T-helper 17 cell (primary cell): ENCODE data around the gene UIMC1. TPM values are rescaled to one million over a fixed set of nuclear protein-coding genes. Genes with fewer than 3 reads are reported as not detected.
A peak's percentile ranks its signal among the peaks of the same experiment; 100 is the strongest.
"Not testable (repeated sequence)": the region's sequence is repeated elsewhere in the genome, so short reads cannot be mapped to it uniquely, and the experiment has no call there.

Experiments
- ATAC-seq: fragments of 150-1000 bp; cut with Tn5 transposase; 2 replicates; pipeline ENCODE4 v1.10.0; 2021; ENCODE audit warnings: mild to moderate bottlenecking, moderate library complexity
- DNase-seq, 3 donors: peaks; one replicate each; pipeline versions ENCODE4 v3.0.0 to v3.0.0-alpha.2; 2020 to 2021
- H3K9me3 ChIP-seq: one replicate; pipeline ENCODE4 v1.7.0; 2013; ENCODE audit warnings: low read length, mild to moderate bottlenecking; ENCODE audit not compliant: control insufficient read depth, poor library complexity, severe bottlenecking
- H3K27ac Mint-ChIP-seq: one replicate; pipeline ENCODE4 v1.8.0; 2022; ENCODE audit warnings: mild to moderate bottlenecking, moderate library complexity, mixed read lengths
- H3K27me3 Mint-ChIP-seq: one replicate; pipeline ENCODE4 v1.8.0; 2022; ENCODE audit warnings: mixed read lengths
- H3K36me3 Mint-ChIP-seq: one replicate; pipeline ENCODE4 v1.8.0; 2022; ENCODE audit warnings: low read depth, mixed read lengths
- H3K4me1 Mint-ChIP-seq: one replicate; pipeline ENCODE4 v1.8.0; 2022; ENCODE audit warnings: mild to moderate bottlenecking, mixed read lengths
- H3K4me3 Mint-ChIP-seq: one replicate; pipeline ENCODE4 v1.8.0; 2022; ENCODE audit warnings: mild to moderate bottlenecking, moderate library complexity, mixed read lengths
- total RNA-seq, 4 donors: library from RNA in 2 of 4; stranded (reverse) in 2 of 4; gene quantifications; one replicate each; pipeline ENCODE4 v1.2.3 and lab custom pipeline; 2022 to 2026

UIMC1 gene
- total RNA-seq, 2 donors from 2014 or later, result 57.6 to 65.3 TPM

GRCh38 chr5:176873011-176873410 is 133.6 kb downstream of the UIMC1 start:
- H3K36me3 Mint-ChIP-seq, H3K4me3 Mint-ChIP-seq, H3K9me3 ChIP-seq, DNase-seq, ATAC-seq: not testable (repeated sequence)
- Mint-ChIP-seq H3K4me1 (peaks cover 18% of the 10 kb centered on the region), H3K27me3 (peaks cover 24% of the 10 kb centered on the region), H3K27ac (peak overlapping the region; percentile 5)

GRCh38 chr5:176872586-176872985 is 134.0 kb downstream of the UIMC1 start:
- not testable (repeated sequence) for ATAC-seq, H3K27ac Mint-ChIP-seq, H3K4me3 Mint-ChIP-seq, H3K9me3 ChIP-seq, H3K36me3 Mint-ChIP-seq, DNase-seq
- Mint-ChIP-seq H3K4me1 (peaks cover 18% of the 10 kb centered on the region), H3K27me3 (peaks cover 25% of the 10 kb centered on the region)

GRCh38 chr5:176870644-176871043 is 135.9 kb downstream of the UIMC1 start:
- not testable (repeated sequence) for H3K36me3 Mint-ChIP-seq, ATAC-seq, H3K27ac Mint-ChIP-seq, H3K9me3 ChIP-seq, DNase-seq, H3K4me3 Mint-ChIP-seq
- peaks cover 15% of the 10 kb centered on the region for H3K4me1 Mint-ChIP-seq
- peaks cover 30% of the 10 kb centered on the region for H3K27me3 Mint-ChIP-seq

GRCh38 chr5:176870110-176870591 is 136.4 kb downstream of the UIMC1 start:
- Mint-ChIP-seq H3K4me3 (no peak overlapping the region), H3K4me1 (peaks cover 10% of the 10 kb centered on the region), H3K36me3 (no peaks in the 10 kb centered on the region)

GRCh38 chr5:176869501-176870109 is 137.0 kb downstream of the UIMC1 start:
- Mint-ChIP-seq H3K36me3 (no peaks in the 10 kb centered on the region), H3K27ac (no peak overlapping the region), H3K4me1 (peaks cover 9% of the 10 kb centered on the region), H3K27me3 (peaks cover 26% of the 10 kb centered on the region), H3K4me3 (no peak overlapping the region)
- ATAC-seq (no peak), DNase-seq (no peak)
- no peaks in the 10 kb centered on the region for H3K9me3 ChIP-seq

More at GRCh38 chr5:176870110-176870591, 136.4 kb downstream of the UIMC1 start:
- no peak for ATAC-seq
- no peak for DNase-seq
- no peaks in the 10 kb centered on the region for H3K9me3 ChIP-seq
- no peak overlapping the region for H3K27ac Mint-ChIP-seq
- peaks cover 30% of the 10 kb centered on the region for H3K27me3 Mint-ChIP-seq

GRCh38 chr5:176868731-176869130 is 137.8 kb downstream of the UIMC1 start:
- no peaks in the 10 kb centered on the region for H3K9me3 ChIP-seq
- H3K27ac Mint-ChIP-seq, result no peak overlapping the region
- no peak overlapping the region for H3K4me3 Mint-ChIP-seq
- H3K4me1 Mint-ChIP-seq, result peaks cover 9% of the 10 kb centered on the region
- peaks cover 31% of the 10 kb centered on the region for H3K27me3 Mint-ChIP-seq
- H3K36me3 Mint-ChIP-seq, result no peaks in the 10 kb centered on the region
- DNase-seq (no peak), ATAC-seq (no peak)

GRCh38 chr5:176868126-176868525 is 138.5 kb downstream of the UIMC1 start:
- no peaks in the 10 kb centered on the region for H3K36me3 Mint-ChIP-seq
- H3K4me1 Mint-ChIP-seq, result peaks cover 7% of the 10 kb centered on the region
- no peak overlapping the region for H3K4me3 Mint-ChIP-seq
- ATAC-seq (no peak), DNase-seq (no peak)
- no peaks in the 10 kb centered on the region for H3K9me3 ChIP-seq
- no peak overlapping the region for H3K27ac Mint-ChIP-seq
- H3K27me3 Mint-ChIP-seq, result peaks cover 37% of the 10 kb centered on the region

- Mint-ChIP-seq H3K4me1 (peaks cover 7% of the 10 kb centered on the region), H3K36me3 (no peaks in the 10 kb centered on the region), H3K27me3 (peaks cover 46% of the 10 kb centered on the region), H3K27ac (no peak overlapping the region), H3K4me3 (no peak overlapping the region)
- no peak for DNase-seq
- no peaks in the 10 kb centered on the region for H3K9me3 ChIP-seq
- ATAC-seq, result no peak
Observed at GRCh38 chr5:176866707-176867310, 139.8 kb downstream of the UIMC1 start.

GRCh38 chr5:176865964-176866363 is 140.6 kb downstream of the UIMC1 start:
- ATAC-seq, result no peak
- no peaks in the 10 kb centered on the region for H3K9me3 ChIP-seq
- H3K4me1 Mint-ChIP-seq, result peaks cover 7% of the 10 kb centered on the region
- no peak overlapping the region for H3K4me3 Mint-ChIP-seq
- no peak for DNase-seq
- H3K27ac Mint-ChIP-seq, result no peak overlapping the region
- no peaks in the 10 kb centered on the region for H3K36me3 Mint-ChIP-seq
- H3K27me3 Mint-ChIP-seq, result peaks cover 46% of the 10 kb centered on the region

- DNase-seq, result no peak
- Mint-ChIP-seq H3K27ac (no peak overlapping the region), H3K4me1 (peaks cover 4% of the 10 kb centered on the region), H3K36me3 (no peaks in the 10 kb centered on the region), H3K4me3 (no peak overlapping the region), H3K27me3 (peaks cover 46% of the 10 kb centered on the region)
- no peak for ATAC-seq
- H3K9me3 ChIP-seq, result no peaks in the 10 kb centered on the region
Observed at GRCh38 chr5:176864755-176865154, 141.8 kb downstream of the UIMC1 start.

GRCh38 chr5:176863765-176864098 is 142.8 kb downstream of the UIMC1 start:
- DNase-seq (no peak), ATAC-seq (no peak)
- no peaks in the 10 kb centered on the region for H3K9me3 ChIP-seq
- peaks cover 46% of the 10 kb centered on the region for H3K27me3 Mint-ChIP-seq
- peaks cover 4% of the 10 kb centered on the region for H3K4me1 Mint-ChIP-seq
- H3K36me3 Mint-ChIP-seq, result no peaks in the 10 kb centered on the region
- no peak overlapping the region for H3K4me3 Mint-ChIP-seq
- no peak overlapping the region for H3K27ac Mint-ChIP-seq

GRCh38 chr5:176863041-176863764 is 143.4 kb downstream of the UIMC1 start:
- H3K9me3 ChIP-seq, result no peaks in the 10 kb centered on the region
- H3K4me1 Mint-ChIP-seq, result peaks cover 6% of the 10 kb centered on the region
- no peaks in the 10 kb centered on the region for H3K36me3 Mint-ChIP-seq
- ATAC-seq (no peak), DNase-seq (no peak)
- no peak overlapping the region for H3K4me3 Mint-ChIP-seq
- peaks cover 46% of the 10 kb centered on the region for H3K27me3 Mint-ChIP-seq
- H3K27ac Mint-ChIP-seq, result no peak overlapping the region

GRCh38 chr5:176862330-176862995 is 144.1 kb downstream of the UIMC1 start:
- H3K27me3 Mint-ChIP-seq, result peaks cover 46% of the 10 kb centered on the region
- H3K9me3 ChIP-seq, result no peaks in the 10 kb centered on the region

More at GRCh38 chr5:176862330-176862995, 144.1 kb downstream of the UIMC1 start:
- Mint-ChIP-seq H3K36me3 (no peaks in the 10 kb centered on the region), H3K27ac (no peak overlapping the region), H3K4me1 (peaks cover 6% of the 10 kb centered on the region), H3K4me3 (no peak overlapping the region)
- ATAC-seq (no peak), DNase-seq (no peak)
